T follicular helper cell (primary cell): Measurements from ENCODE around the gene AAR2.

ENCODE experiments used
- DNase-seq: peaks from one replicate; pipeline ENCODE4 v3.0.0-alpha.2; 2020; ENCODE audit warnings: low read depth

AAR2 gene

GRCh38 chr20:36279776-36280175, 43.5 kb downstream of the AAR2 start:
- DNase-seq: no peak

GRCh38 chr20:36281785-36282380, 45.6 kb downstream of the AAR2 start:
- no peak for DNase-seq

- DNase-seq: no peak
Measured at GRCh38 chr20:36284751-36285150, 48.5 kb downstream of the AAR2 start.

DNA sequence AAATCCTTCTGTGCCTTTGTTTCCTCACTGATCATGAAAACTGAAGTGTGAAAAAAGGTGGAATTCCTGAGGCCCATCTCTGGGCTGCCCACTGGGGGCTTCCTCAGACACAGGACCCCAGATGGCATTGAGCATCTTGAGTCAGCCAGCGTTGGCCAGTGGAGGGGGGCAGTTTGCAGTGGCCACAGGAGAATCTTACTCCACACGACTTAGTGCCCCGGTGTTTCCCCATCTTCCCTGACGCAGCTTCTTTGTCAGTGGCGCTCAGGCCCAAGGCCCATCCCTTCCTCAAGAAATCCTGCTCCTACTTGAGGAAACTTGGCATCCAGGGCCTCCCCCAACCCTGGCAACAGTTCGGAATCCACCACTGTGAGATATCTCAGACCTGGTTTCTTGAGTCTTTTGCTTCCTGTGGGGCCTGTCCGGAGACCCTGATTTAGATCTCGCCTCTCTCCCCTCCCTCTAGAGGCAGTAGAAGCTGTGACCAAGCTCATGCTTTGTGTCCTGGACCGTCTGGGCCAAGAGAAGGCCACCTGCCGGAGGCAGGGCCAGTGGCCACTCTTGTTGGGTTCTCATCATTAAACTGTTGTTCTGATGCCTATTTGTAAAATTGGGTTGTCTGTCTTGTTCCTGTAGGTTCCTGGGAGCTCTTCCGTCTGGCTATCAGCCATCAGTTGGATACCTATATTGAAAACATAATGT, 49.6 kb downstream of the AAR2 start:
- DNase-seq: no peak

DNA sequence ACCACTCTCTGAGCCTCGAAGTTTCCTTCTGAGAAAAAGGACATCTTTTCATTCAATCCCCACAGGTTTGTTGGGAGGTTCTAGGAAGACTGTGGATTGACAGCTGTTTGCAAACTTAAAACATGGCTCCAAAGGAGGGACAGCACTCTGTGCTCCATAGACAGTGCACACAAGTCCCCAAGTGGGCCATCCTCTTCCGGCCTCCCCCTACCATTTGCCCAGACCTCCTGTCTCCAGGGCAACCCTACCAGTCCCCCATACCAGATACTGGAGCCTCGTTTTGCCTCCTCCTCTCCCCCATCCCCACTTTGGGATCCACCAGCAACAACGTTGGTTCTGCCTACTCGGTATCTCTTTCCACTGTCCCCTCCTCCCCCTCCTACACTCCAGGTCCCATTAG, 61.4 kb downstream of the AAR2 start:
- DNase-seq: no peak

DNA sequence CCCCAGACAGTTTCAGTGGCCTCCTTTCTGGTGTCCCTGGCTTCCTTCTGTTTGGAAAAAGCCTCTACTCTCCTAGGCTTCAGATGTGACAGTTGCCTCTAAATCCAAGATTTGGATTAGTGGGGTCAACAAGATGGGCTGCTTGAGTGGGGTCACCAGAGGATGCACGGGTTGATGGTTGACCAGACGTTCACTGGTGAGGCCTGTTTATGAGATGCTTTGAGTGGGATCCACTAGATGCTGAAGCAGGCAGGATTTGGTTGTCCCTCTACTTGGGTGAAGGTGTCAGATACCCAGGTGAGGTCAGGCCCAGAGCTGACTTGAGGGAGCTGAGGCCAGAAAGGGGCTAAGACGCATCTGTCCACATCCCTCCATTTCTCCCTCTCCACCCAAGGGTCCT, 61.8 kb downstream of the AAR2 start:
- DNase-seq: no peak

DNA sequence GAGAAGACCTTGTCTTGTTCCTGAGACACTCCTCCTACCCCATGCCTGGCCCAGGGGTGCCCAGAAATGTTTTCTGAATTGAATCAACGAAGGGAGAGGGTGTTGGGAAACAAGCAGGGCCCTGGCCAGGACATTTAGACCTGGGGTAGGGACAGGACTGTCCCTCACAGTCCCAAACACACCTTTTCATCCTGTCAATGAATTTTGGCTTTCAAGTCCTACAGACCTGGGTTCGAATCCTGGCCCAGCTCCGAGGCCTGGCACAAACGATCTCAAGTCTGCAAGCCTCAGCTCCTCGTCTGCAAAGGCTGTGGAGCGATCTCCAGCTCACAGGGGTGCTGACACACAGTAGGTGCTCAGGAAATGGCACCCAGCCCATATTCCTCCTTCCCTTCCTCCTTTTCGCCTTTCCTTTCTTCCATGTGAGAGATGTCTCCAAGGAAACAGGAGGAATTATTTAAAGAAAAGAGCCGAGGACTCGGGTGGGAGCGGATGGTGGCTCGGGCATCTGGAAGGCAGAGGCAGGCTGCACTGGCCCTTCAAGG, 62.6 kb downstream of the AAR2 start:
- no peak for DNase-seq

DNA sequence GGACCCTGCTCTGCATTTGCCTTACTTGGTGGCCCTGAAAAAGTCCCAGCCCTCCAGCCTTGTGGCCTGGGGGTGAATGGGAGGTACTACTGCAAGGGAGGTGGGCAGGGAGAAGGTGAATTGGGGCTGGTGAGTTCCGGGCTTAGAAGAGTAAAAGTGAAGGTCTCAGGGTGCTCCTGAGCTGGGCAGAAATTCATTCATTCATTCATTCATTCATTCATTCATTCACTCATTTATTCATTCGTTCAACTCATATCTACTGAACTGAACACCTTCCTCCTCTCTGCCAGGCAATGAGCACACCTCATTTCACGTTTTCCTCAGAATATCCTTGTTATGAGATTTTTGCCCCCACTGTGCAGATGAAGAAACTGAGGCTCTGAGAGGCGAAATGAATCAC, 63.2 kb downstream of the AAR2 start:
- no peak for DNase-seq

- no peak for DNase-seq
Measured at GRCh38 chr20:36301359-36302119, 65.3 kb downstream of the AAR2 start.

DNA sequence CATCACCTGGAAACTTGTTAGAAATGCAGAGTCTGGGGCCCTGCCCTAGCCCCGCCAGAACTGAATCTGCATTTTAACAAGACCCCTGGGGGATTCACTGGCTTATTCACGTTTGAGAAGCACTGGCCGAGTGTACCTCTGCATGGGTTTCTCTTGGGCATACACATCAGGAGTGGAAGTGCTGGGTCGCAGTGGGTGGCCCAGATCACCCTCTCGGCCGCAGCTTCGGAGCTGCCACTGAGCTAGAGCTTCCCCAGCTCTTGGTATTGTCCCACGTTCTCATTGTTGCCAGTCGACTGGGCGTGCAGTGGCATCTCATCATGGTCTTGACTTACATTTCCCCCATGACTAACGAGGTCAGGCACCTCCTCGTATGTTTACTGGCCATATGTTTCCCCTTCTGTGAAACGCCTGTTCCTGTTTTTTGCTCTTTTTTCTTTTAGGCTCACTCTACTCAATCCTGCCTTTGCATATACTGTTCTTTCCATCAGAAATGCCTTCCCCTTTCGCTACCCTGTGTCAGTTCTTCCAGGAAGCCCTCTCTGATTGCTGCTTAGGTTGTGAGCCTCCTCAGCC, 66.8 kb downstream of the AAR2 start:
- DNase-seq: no peak

GRCh38 chr20:36303831-36304230, 67.6 kb downstream of the AAR2 start:
- DNase-seq: no peak

DNA sequence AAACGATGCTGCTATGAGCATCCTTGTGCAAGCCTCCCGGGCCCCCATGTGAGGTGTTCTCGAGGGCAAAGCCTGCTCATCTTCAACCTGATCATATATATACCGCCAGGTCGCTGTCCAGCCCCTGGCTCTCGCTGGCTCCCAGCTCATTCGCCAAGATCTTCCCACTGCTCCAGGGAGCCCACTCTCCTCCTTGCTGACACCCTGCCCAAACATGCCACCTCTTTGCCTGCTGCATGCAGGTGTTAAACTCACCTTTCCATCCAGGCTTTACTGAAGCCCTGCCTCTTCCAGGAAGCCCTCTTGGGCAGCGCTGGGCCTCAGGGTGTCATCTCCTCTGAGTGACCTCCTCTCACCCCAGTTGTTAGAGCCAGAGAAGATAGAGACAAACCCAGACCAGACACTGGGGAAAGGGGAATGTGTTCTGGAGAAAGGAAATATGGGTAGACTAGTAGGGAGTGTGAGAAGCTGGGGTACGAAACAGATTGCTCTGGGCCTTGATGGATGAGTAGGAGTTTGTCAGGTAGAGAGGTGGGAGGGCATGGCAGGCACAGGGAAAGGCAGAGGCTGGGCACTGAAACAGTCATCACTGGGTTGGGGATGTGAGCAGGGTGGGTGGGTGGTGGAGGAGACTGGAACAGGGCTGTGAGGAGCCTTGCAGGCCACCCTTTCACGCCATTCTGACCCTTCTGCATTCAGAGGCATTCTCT, 68.7 kb downstream of the AAR2 start:
- no peak for DNase-seq

DNA sequence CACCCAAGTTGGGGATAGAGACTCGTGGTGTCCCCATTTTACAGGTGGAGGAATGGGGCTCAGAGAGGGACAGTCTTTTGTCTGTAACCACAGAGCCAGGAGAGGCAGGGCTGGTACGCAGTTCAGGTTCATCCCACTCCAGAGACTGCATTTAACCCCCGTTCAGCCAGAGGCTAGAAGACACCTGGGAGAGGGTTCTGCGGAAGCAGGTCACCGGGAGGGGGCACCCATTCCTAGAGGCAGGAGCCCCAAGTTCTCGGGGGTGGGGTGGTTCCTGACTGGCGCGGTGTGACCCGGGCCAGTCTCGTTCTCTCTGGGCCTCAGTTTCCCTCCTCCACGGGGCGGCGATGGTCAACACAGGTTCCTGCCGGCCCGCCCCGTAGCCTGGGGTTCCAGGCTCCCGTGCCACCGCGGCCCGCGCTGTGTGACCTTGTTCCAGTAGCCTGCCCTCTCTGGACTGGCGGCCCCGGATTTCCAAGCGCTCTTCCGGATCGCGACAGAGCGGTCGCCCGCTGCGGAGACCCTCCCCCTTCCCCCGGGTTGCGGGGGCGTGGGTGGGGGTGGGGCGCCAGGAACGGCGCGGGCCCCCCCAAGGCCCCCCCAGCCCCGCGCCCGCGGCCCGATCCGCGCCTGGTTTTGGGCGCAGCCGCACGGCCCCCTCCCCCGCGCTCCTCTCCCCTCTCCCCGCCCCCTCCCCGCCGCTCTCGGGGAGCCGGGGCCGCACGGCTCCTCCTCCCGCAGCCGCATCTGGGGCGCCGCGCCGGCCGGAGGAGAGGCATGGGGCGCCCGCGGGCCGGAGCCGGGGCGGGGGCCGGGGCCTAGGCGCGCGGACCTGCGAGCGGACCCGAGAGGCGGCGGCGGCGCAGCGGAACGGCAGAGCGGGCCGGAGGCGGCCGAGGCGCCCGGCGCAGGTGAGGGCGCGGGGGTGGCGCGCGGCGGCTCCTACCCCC, 69.6 kb downstream of the AAR2 start, which contains the start of gene DLGAP4:
Gene DLGAP4, plus strand, starts transcription at position 738 of the 950 bp plus-strand sequence. CDS start 125,379 bp downstream, outside the sequence.
- no peak for DNase-seq
